ENCODE measurements around the gene CDC42BPG.

DNA sequence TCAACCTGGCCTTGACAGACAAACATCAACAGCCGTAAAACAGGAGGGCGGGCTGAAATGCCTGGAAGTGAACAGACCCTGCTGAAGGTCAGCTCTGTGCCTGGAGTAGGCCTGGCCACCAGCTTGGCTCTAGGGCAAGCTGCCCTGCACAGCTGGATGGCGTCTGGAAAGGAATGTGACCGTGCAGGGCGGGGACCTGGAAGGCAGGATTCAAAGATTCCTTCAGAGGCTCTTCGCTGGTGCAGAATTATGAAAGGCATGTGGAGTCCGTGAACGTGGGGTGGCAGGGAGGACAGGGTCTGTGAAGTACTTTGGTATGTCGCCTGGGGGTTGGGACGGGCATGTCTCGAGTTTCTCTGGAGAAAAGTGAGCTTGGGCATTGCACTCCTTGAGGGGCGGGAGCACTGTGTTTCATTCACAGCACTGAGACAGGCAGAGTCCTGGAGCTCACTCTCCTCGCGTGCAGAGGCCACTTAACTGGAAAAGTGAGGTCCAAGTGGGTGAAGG lies 32.4 kb upstream of the CDC42BPG start:
- TF ChIP-seq, protein P1, sequence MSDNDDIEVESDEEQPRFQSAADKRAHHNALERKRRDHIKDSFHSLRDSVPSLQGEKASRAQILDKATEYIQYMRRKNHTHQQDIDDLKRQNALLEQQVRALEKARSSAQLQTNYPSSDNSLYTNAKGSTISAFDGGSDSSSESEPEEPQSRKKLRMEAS (CRISPR knock-in tag; IDR thresholded peaks at IDR 0.05), result no peak
- no peak for TF ChIP-seq E2F1 (CRISPR knock-in tag; IDR thresholded peaks at IDR 0.05)
- no peak for TF ChIP-seq ETV6 (CRISPR knock-in tag; IDR thresholded peaks at IDR 0.05)
- no peak for TF ChIP-seq KAT7 (CRISPR knock-in tag; IDR thresholded peaks at IDR 0.05; ENCODE audit: borderline replicate concordance)
- TF ChIP-seq CTCF (IDR thresholded peaks at IDR 0.05), result no peak
- TF ChIP-seq OVOL2 (CRISPR knock-in tag; IDR thresholded peaks at IDR 0.05; ENCODE audit: borderline replicate concordance), result no peak
- TF ChIP-seq, protein P2, sequence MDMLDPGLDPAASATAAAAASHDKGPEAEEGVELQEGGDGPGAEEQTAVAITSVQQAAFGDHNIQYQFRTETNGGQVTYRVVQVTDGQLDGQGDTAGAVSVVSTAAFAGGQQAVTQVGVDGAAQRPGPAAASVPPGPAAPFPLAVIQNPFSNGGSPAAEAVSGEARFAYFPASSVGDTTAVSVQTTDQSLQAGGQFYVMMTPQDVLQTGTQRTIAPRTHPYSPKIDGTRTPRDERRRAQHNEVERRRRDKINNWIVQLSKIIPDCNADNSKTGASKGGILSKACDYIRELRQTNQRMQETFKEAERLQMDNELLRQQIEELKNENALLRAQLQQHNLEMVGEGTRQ (CRISPR knock-in tag; IDR thresholded peaks at IDR 0.05), result no peak
- no peak for TF ChIP-seq GTF2I (CRISPR knock-in tag; conservative IDR thresholded peaks at IDR 0.05)
- TF ChIP-seq JUN (CRISPR knock-in tag; IDR thresholded peaks at IDR 0.05), result no peak
- TF ChIP-seq SP1 (CRISPR knock-in tag; conservative IDR thresholded peaks at IDR 0.05), result no peak
